ENCODE results near the gene ICAM5.

DNA sequence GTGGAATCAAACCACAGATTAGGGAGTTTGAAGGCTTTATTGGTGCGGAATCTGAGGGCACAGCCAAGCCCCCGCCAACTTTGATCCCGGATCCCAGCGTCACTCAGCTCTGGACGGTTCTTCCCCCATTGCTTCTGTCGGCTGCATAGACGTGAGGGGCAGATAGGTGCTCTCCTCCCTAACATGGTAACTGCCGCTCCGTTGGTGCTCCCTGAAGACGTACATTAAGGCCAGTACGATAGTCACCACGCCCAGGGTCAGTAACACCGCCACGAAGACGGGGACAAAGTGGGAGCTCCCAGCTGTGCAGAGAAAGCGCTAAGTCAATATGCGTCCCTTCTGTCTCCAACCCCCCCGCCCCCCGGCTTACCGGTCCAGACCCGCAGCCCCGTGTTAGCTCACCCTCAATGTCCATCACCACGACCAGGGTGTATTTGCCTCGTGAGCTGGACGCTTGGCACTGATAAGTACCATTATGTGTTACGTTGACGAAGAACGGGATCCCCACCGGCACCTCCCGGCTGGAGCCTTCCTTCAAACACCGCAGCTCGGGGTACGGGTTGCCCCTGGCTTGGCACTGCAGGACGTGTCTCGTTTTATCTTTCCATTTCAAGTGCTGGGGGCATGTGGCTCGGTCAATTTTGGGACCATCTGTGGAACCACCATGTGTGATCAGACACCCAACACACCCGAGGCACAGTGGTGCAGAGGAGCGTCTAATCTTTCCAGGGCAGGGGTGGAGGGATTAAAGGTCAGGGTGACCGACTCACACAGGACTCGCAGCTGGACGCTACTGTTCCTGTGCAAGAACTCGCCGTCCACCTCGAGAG lies 44.2 kb downstream of the ICAM5 start:
- TF ChIP-seq POLR2A (IDR thresholded peaks at IDR 0.05; ENCODE audit: low read depth, low read length) = no peak
- no peak for TF ChIP-seq POLR2AphosphoS5 (IDR thresholded peaks at IDR 0.05; ENCODE audit: low read depth, low read length)
- TF ChIP-seq TAF1 (IDR thresholded peaks at IDR 0.05; ENCODE audit: borderline replicate concordance, low read depth, low read length) = no peak
